HG03039 (cell line): ENCODE results near the gene KRT83.

Experiments used
- ATAC-seq: cut with Tn5 transposase; IDR thresholded peaks from one replicate; pipeline ENCODE4 v1.9.1; 2021; ENCODE audit warnings: mild to moderate bottlenecking, moderate library complexity; ENCODE audit not compliant: unreplicated experiment

The KRT83 gene

DNA sequence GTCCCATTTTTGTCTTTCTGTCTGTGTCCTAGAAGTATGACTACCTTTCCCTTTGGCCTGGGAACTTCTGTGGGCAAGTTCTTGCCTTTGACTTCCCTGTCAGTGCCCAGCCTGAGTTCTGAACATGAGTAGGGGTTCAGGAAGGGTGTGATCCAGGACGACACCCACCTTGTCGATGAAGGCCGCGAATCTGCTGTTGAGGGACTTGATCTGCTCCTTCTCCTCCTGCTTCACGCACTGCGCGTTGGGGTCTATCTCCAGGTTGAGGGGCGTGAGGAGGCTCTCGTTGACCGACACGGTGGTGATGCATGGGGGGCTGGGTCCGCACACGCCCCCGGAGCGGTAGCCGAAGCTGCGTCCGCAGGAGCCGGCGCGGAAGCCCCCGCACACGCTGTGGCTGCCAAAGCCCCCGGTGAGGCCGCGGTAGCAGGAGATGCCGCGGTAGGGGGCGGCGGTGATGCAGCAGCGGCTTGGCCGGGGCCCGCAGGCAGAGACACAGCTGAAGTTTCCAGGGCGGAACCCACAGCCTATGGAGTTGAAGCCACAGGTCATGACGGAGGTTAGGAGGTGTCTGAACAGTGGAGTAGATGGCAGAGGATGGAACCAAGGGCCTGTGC is at the start of gene KRT83:
KRT83 (minus strand) TSS at position 615 of the 617 bp plus-strand sequence; CDS start at position 552, 63 bp downstream.
- ATAC-seq = no peak

DNA sequence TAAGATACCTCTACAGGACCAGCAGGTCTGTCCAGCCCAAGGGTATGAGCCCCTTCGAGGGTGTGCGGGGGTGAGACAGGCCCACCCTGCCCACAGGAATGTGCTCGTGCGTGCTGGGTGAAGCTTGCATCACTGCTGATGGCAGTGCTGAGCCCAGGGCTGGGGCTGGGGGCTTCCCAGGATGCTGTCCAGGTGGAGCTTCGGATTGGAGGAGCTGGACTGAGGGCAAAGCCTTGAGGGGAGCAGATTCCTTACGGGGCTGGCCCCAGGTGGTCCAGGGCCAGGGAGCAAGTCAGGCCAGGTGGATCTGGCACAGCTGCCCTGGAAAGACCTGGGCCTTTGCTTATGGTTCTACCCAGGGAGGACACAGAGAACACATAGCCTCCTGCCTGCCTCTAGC is 48.6 kb upstream of the KRT83 start:
- no peak for ATAC-seq

DNA sequence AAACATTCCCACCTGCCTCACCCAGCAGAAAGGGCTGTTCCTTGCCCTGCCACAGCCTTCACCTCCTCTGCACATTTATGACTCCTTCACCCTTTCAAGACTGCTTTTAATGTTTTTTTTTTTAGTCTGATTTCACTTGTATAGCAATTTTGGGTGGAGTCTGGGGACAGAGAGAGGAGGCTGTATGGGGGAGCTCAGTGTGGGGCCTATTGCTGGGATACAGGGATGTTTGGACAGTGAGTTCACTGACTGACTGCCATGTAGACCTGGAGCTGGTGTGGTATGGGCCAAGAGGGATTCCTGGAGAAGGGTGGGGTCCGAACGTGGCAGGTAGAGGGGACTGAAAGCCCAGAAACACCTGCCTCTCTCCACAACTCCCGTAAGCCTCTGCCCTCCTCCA is 48.0 kb upstream of the KRT83 start:
- no peak for ATAC-seq

DNA sequence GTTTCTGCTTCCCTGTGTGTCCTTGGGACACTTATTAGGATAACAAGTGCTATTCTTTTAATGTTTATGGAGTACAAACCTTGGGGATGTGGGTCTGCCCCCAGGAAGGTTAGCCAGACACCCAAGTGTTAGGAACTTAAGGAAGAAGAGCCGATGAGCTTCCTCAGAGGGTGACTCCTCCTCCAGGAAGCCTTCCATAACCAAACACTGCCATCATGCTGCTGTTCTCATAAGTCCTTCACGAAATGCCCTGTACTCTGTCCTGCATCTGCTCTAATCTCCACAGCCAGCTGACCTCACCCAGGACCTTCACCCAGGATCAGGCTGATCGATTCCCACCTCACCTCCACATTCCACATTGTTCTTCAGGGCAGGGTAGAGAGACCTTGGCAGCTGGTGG is 47.3 kb upstream of the KRT83 start:
- no peak for ATAC-seq

DNA sequence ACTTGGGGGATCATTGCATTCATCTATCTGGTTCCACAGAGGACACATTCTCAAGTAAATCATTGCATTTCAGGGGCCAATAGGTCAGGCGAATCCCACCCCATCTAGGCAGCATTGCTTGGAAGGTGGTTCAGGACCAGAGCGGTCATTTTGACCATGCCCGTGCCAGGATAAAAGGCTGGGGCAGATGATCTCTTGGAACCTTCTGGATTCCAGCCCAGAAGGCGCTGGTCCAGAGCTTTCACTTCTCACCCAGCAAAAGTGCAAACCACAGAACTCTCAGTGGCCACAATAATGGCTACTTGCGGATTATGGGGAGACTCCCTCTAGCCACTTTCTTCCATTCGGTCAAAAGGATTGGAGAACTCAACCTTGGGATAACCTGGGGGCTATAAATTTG is 46.7 kb upstream of the KRT83 start:
- ATAC-seq = no peak

DNA sequence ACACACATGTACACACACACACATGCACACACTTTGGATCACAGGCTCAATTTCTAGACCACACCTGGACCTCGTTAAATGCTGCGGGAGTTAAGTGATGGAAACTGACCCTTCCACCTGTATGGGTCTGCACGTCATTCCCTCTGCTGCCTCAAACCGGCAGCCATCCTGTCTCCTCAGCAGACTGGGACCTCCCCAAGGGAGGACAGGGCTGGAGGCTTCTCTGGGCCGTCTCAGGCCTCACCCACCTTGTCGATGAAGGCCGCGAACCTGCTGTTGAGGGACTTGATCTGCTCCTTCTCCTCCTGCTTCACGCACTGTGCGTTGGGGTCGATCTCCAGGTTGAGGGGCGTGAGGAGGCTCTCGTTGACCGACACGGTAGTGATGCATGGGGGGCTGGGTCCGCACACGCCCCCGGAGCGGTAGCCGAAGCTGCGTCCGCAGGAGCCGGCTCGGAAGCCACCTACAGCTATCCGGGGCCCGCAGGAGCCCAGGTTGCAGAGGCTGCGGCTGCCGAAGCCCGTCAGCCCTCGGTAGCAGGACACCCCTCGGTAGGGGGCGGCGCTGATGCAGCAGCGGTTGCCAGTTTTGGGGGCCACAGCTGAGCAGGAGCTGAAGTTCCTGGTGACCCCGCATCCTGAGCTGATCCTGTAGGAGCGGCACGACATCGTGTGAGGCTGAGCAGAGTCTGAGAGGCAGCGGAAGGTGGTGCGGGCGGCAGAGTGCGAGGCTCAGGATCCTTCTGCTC is 45.7 kb upstream of the KRT83 start, which contains the start of gene KRT85:
KRT85 (minus strand) TSS at position 744 of the 748 bp plus-strand sequence; CDS start at position 668, 76 bp downstream.
- no peak for ATAC-seq

DNA sequence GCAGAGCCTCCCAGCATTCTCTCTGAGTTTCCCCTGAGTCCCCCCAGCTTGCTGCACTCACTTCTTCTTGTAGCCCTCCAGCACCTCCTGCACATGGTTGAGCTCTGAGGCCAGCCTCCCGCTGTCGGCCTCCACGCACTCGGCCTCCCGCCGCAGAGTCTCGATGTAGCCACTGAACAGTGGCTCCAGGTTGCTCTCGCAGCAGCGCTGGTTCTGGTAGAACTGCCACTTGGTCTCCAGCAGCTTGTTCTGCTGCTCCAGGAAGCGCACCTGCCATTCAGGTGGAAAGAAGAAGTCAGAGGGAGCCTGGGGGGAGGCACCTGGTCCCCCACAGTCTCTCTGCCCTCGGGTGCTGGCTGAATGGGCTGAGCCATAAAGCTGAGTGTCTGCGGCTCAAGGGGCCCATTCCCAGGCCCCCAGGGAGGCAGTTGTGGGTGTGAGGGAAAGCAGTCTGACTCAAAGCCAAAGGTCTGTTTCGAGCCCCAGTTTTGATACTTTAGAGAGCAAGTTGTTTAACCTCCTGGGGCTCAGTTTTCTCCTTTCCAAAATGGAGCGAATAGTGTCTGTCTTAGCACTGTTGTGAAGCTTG is 43.8 kb upstream of the KRT83 start:
- ATAC-seq = no peak

DNA sequence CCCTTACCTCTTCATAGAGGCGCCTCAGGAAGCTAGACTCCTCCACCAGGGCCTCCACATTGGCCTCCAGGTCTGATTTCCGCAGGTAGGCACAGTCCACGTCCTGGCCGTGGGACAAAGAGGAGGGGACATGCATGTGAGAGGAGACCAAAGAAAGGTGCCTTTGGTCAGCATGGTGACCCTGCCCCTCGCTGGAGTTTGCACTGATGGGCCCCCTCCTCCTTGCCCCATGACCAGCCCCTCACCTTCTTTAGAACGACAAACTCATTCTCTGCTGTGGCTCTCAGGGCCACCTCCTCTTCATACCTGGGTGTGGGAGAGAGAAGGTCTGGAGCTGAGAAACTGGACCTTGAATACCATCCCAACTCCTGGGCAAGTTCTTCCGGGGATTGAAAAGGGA is 42.9 kb upstream of the KRT83 start:
- no peak for ATAC-seq

DNA sequence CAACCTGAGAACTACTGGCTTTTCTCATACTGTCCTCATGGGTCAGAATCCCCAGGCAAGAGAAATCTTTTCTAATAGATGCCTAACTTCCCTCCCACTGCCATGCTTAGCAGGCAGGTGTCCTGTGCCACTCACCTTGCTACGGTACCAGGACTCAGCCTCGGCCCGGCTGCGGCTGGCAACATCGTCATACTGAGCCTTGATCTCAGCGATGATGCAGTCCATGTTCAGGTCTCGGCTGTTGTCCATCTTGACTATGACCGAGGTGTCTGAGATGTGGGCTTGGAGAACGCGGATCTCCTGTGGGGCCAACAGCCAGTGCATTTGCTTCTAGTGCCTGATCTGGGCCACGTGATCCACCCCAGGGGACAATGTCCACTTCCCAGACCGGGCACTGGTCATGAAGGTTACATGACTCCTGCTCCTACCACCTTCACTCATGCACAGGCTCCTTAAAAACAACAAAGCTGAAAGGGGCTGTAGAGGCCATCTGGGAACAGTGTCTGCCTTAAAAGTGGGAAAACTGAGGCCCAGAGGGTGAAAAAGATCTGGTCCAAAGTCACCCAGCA is 42.0 kb upstream of the KRT83 start:
- ATAC-seq = no peak

DNA sequence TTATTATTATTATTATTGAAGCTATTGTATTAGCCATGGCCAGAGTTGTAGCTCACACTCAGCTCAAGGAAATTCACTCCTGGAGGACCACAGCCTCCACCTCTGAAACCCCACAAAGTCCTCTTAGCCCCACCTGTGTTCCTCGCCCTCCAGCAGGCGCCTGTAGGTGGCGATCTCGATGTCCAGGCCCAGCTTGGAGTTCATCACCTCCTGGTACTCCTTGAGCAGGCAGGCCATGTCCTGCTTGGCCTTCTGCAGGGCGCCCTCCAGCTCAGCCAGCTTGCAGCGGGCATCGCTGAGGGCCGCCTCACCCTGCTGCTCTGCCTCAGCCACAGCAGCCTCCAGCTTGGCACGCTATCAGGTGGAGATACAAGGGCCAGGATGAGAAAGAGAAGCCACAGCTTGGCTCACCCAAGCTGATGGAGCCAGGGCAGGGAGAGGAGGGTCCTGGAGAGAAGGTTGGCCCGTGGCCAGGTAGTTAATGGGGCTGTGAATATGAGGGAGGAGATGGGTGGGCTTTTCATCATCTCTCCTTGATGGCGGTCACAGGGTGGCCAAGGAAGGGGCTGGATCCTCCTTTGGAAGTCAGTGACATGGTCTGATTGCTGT is 41.0 kb upstream of the KRT83 start:
- ATAC-seq = no peak

DNA sequence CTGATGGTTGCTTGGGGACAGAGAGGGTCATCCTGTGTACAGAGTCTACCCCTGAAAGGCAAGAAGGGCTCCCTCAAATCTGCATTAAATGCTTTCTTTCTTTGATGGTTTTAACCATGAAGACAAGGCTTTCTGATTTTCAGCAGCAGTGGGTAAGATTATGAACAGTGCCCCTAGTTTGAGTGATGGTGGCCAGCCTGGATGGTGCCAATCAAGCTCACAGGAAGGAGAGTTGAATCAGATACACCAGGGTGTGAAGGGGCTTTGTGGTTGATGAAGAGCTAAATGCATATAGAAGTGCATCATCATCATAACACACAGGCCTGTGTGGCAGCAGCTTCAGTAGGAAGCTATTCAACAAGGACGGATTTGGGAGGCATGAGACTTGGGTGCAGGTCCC is 40.4 kb upstream of the KRT83 start:
- ATAC-seq = no peak

DNA sequence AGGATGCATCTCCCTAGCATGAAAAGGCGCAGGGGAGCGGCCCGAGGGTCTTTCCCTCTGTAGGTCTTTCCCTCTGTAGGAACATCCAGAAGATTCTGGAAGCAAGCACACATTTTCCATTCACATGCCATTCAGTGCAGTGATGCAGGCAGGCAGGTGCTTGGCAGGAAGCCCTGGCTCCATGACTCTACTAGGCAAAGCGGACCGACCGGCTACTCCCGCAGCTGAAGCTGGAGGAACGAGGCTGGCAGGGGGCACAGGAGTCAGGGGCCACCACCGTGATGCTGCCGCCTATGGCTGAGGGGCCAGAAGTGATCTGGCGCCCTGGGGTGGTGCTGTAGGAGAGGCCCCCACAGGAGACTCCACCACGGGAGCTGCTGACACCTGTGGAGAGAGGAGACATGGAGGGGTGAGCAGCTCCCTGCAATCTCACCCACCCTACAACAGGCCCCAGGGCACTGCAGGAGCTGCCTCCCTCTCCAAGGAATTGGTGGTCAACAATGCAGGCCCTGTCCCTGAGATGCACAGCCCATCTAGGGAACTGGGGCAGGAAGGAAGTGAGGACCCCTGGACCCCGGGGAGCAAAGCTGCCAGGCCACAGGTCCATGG is 39.6 kb upstream of the KRT83 start:
- no peak for ATAC-seq

DNA sequence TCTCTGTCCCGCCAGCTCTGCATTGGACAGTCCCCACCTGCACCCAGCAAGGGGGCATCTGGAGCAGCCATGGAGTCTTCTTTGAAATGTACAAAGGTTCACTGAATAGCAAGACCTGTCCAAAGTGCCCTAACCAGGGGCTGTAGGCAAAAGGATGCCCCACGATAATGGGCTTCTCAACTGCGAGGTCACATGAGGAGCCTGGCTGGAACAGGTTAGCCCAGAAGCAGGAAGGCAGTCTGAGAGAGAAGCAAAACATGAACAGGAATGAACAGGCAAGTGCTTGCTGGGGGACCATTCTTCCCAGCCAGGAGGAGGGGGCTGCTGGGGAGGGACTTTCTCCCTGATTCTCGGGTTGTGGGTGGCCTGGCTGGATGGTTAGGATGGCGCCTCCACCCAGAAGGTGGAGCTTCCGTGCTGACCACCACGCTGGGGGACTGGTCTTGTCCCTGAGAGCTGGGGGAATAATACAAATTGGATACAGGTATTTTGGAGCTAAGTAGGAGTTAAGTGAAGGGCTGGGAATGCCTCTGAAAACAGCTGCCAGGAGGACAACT is 39.0 kb upstream of the KRT83 start:
- ATAC-seq = no peak

DNA sequence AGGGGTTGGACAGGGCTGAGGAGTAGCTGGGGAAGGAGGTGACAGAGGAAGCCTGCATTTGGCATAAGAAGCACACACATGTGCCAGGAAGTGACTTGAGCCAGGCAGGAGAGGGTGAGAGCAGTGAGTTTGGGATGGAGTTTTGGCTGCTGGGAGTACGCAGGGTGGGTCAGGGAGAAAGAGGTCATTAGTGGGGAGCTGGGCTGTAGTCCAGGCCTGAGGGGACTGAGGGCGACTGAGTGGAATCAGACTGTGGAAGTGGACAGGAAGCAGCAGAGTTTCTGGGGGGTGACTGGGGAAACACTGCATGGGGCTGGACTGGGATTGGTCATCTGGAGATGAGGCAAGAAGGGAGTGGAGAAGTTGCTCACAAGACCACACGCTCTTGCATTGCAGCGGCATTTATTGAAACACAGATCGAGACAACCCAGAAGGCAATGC is 38.4 kb upstream of the KRT83 start:
- no peak for ATAC-seq

DNA sequence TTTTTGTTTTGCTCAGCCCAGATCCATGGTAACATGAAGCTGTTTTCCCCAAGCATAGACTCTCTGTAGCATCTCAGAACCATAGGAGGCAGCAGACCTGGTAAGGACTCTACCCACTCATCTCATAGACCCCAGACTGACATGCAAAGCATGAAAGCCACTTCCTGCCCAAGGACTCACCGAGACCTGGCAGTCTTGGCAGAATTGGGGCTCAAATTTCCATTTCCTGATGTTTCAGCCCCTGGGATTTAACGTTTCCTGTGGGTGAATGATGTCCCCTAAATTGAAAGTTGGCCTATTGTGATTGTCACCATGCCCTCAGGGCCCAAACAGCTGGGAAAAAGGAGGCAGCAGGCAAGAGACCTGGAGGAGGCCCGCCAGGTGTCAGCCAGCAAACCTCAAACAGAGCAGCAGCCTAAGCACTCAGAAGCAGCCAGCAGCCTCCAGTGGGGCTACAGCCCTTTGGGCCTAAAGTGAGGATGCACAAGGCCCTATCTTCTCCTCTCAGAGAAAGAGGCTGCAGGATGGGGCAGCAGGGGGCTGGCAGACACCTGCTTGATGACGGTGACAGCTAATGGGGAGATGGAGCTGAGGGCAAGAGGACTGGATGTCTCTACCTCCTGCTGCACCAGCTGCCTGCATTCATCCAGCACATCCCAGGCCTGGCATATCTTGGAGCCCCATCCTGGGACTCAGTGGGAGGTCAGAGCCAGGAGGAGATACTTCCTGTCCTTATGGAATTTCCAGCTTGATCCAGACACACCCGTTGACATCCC is 37.6 kb upstream of the KRT83 start:
- ATAC-seq = peak; percentile 75

DNA sequence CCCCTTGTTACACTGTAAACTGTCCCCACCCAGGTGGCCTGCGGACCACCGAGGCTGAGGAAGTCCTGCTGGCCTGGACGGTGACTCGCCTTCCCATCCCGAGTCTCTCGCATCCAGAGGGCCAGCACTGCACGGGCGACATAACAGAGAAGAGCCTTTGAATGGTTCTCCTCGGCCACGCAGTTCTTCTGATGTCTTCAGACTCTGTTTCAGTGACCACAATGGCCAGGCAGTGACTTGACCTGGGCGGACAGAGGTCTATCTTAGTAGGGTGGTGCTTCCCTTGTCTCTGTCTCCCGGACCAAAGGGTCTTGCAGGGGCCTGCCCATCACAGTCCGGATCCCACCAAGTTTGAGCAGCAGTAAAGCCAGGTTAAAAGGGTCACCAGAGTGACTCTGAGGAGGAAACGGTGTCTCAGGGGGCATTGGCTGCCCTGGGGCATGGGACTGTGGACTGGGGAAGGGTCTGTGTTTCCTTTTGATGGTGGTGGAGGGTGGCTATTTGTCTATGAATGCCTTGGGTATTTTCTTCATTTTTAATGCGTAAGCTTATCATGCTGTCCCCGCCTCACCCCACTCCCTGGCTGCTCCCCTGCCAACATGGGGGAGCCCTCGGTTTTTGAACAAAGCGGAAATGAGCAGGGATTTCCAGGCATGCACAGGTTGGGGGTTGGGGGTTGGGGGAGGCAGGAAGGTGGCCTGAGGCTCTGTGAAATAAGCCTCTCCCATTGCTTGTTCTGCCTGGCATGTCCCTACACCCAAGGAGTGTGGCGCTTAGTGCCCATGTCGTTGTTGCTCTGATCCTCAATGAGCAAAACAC is 35.8 kb upstream of the KRT83 start:
- no peak for ATAC-seq

DNA sequence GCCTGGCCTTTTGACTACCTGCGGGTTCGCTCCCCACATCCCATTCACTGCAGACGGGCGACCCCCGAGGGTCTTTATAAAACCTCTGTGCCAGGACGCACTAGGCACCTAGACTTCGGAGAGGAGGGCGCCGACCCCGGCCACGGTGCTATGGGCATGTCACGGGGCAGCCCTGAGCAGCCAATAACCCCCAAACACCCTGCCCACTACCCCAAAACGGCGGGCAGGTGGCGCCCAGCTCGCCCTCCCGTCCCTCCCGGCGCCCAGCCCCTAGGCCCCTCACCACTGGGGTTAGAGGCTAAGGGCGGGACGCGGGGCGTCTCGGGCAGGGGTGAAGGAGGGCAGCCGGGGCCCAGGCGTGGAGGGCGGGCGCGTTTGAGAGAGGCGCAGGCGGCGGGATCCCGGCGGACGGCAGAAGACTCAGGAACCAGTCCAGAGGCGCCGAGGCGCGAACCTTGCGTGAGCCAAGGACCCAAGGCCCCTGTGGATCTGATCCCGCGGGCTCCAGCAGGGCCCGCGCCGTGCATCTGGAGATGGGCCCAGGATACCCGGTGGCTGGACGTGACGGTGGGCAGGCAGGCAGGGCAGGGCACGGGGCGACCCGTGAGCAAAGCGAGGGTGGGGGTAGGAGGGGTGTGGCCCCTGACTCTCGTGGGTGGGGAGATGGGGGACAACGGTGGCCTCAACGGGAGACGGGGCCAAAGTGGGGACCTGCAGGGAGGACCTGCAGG is 35.0 kb upstream of the KRT83 start:
- no peak for ATAC-seq

DNA sequence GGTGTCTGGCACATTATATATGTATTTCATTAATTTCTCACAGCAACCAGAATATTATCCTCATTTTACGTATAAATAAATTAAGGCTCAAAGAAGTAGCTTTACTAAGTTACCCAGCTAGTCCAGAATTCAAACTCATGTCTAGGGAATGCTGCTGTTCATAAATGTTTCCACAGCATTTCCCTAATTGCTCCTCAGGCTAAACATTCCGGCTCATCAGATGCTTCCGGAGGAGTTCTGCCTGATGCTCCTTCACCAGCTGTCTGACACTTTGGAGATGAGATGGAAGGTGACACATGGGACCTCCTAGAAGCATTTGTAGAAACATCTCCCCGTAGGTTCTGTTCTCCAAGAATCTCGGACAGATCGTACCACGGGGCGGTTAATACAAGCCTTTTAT is 34.0 kb upstream of the KRT83 start:
- no peak for ATAC-seq
